GM10248 (cell line): ENCODE measurements around the gene STARD3.
"Not testable (repeated sequence)": the region's sequence is repeated elsewhere in the genome, so short reads cannot be mapped to it uniquely, and the experiment has no call there.

Experiments used
- CTCF ChIA-PET: fragments of 300-600 bp; sonication (Branson Sonifier 250); formaldehyde crosslinking; extraction: SDS; loops from one replicate; lab custom pipeline; 2021; ENCODE audit warnings: antibody characterized with exemption; lab: Yijun Ruan, JAX
- POLR2A ChIA-PET: fragments of 350-650 bp; sonication (Branson Sonifier 250); formaldehyde crosslinking; extraction: SDS; loops from one replicate; lab custom pipeline; 2020; ENCODE audit warnings: antibody characterized with exemption; lab: Yijun Ruan, JAX
- DNase-seq: peaks from one replicate; pipeline ENCODE4 v3.0.0; 2012; ENCODE audit errors: extremely low spot score
- CTCF ChIP-seq: IDR thresholded peaks from 2 replicates; pipeline ENCODE4 v1.5.1; 2012; ENCODE audit warnings: mild to moderate bottlenecking, low read depth; ENCODE audit errors: extremely low read depth, missing control alignments, control extremely low read depth

Gene STARD3

GRCh38 chr17:39704821-39705551 is 68.0 kb downstream of the STARD3 start:
- CTCF ChIA-PET, result interaction anchor here (3.4 kb wide), 1 partner anchor 84 kb away, joined by 13 read pairs; no protein-coding TSS in a partner anchor
- no peak for DNase-seq
- no peak for TF ChIP-seq CTCF
- POLR2A ChIA-PET, result no interaction called here

- TF ChIP-seq CTCF, result no peak
- no peak for DNase-seq
- ChIA-PET POLR2A (no interaction called here), CTCF (interaction anchor here (2.0 kb wide), 1 partner anchor 51 kb away, joined by 5 read pairs; no protein-coding TSS in a partner anchor)
Measured at GRCh38 chr17:39705786-39706348, 68.9 kb downstream of the STARD3 start.

- ChIA-PET CTCF (interaction anchor here (2.0 kb wide), 1 partner anchor 52 kb away, joined by 5 read pairs; no protein-coding TSS in a partner anchor), POLR2A (no interaction called here)
Measured at GRCh38 chr17:39706383-39706782, 69.4 kb downstream of the STARD3 start.

GRCh38 chr17:39706921-39707337 is 70.0 kb downstream of the STARD3 start:
- TF ChIP-seq CTCF, result no peak
- POLR2A ChIA-PET, result no interaction called here
- DNase-seq, result no peak
- CTCF ChIA-PET, result interaction anchor here (2.0 kb wide), 1 partner anchor 52 kb away, joined by 5 read pairs; no protein-coding TSS in a partner anchor

More at GRCh38 chr17:39706383-39706782, 69.4 kb downstream of the STARD3 start:
- TF ChIP-seq CTCF, result no peak
- no peak for DNase-seq

GRCh38 chr17:39709319-39709997 is 72.5 kb downstream of the STARD3 start:
- CTCF ChIA-PET, result interaction anchor here (0.9 to 1.3 kb wide), 3 partner anchors 11 to 75 kb away, joined by 3 read pairs; no protein-coding TSS in a partner anchor
- POLR2A ChIA-PET, result no interaction called here
- DNase-seq, result no peak
- no peak for TF ChIP-seq CTCF

- no peak for TF ChIP-seq CTCF
- ChIA-PET CTCF (interaction anchor here (0.8 to 1.9 kb wide), 5 partner anchors 9 to 89 kb away, joined by 3 to 10 read pairs (median 3); partner anchors contain the start of gene MIEN1), POLR2A (no interaction called here)
- no peak for DNase-seq
Measured at GRCh38 chr17:39709998-39710964, 73.3 kb downstream of the STARD3 start.

- POLR2A ChIA-PET, DNase-seq: not testable (repeated sequence)
- CTCF ChIA-PET, result interaction anchor here (1.0 to 1.9 kb wide), 3 partner anchors 8 to 57 kb away, joined by 3 to 10 read pairs (median 3); partner anchors contain the start of gene MIEN1
Measured at GRCh38 chr17:39711071-39711470, 74.1 kb downstream of the STARD3 start.
